ENCODE data around the gene SPATA17. TPM values are rescaled to one million over a fixed set of nuclear protein-coding genes. Genes with fewer than 3 reads are reported as not detected.

The SPATA17 gene
- total and polyA plus RNA-seq, 2 of the 13 experiments (the other 11 are each of a cell fraction or from before 2014, with no cell fraction given): 0.48 to 1.7 TPM

GRCh38 chr1:217626321-217626720 lies 4.8 kb upstream of the SPATA17 start:
- BruUV-seq (replicated peaks): no TSS peak
- WGBS (ENCODE audit: low lambda C conversion rate): 98% methylated on average over 2 of the region's 2 CpGs
- ATAC-seq: no peak
- Histone ChIP-seq H4K20me1 (ENCODE audit: insufficient read depth, low read length) (no peaks in the 10 kb centered on the region), H3K27me3 (ENCODE audit: control insufficient read depth in 1 of 2, insufficient read depth in 2 of 2, low read length in 2 of 2) (no peaks in the 10 kb centered on the region), H3K4me2 (ENCODE audit: low read depth, low read length) (no peak overlapping the region), H3K27ac (ENCODE audit: extremely low read length, insufficient read depth, low read length) (no peak overlapping the region), H3K9me3 (ENCODE audit: low read length) (no peaks in the 10 kb centered on the region), H3K4me1 (ENCODE audit: insufficient read depth, low read length) (peaks cover 27% of the 10 kb centered on the region), H3K36me3 (replicated peaks in 1 of 2; ENCODE audit: control insufficient read depth in 1 of 2, insufficient read depth in 2 of 2, low read length in 2 of 2) (no peaks in the 10 kb centered on the region; a peak in 1 of 5 replicates), H3K4me3 (replicated peaks in 1 of 3; ENCODE audit: insufficient read depth in 1 of 3, low read depth in 2 of 3, low read length in 3 of 3) (no peak overlapping the region), H2AFZ (ENCODE audit: low read length) (no peak overlapping the region), H3K79me2 (ENCODE audit: insufficient read depth, low read length) (peaks cover 41% of the 10 kb centered on the region), H3K9ac (ENCODE audit: insufficient read depth, low read depth, low read length) (no peak overlapping the region)
- CTCF ChIA-PET (ENCODE audit: low intra/inter-chr PET ratio, low total read pairs): no interaction called here
- DNase-seq (ENCODE audit: low spot score): no peak
- in situ Hi-C loops (cut with HindIII; ENCODE audit: extremely low pct_ligation_motif_present, low pct_unique_long_range_greater_than_20kb) (no loop called here), intact Hi-C loops (cut with micrococcal nuclease; ENCODE audit: unreplicated experiment) (loop anchor here (5.0 kb wide), 1 partner anchor 34 kb away; no protein-coding TSS in a partner anchor)
- TF ChIP-seq ZGPAT (CRISPR knock-in tag; IDR thresholded peaks at IDR 0.05) (no peak), TRIM24 (CRISPR knock-in tag; IDR thresholded peaks at IDR 0.05) (no peak), ZUFSP (CRISPR knock-in tag; IDR thresholded peaks at IDR 0.05; ENCODE audit: borderline replicate concordance) (no peak), ZFP36L2 (CRISPR knock-in tag; IDR thresholded peaks at IDR 0.05) (no peak), POLR2AphosphoS2 (IDR thresholded peaks at IDR 0.05; ENCODE audit: low read depth, low read length) (no peak), MAFF (IDR thresholded peaks at IDR 0.05; ENCODE audit: low read depth, low read length) (no peak), MEIS2 (CRISPR knock-in tag; IDR thresholded peaks at IDR 0.05) (no peak), KAT7 (CRISPR knock-in tag; IDR thresholded peaks at IDR 0.05; ENCODE audit: borderline replicate concordance) (no peak), ZNF124 (CRISPR knock-in tag; IDR thresholded peaks at IDR 0.05) (no peak), MNT (IDR thresholded peaks at IDR 0.05) (no peak), TRAFD1 (CRISPR knock-in tag; IDR thresholded peaks at IDR 0.05; ENCODE audit: borderline replicate concordance) (no peak), POLR2G (IDR thresholded peaks at IDR 0.05; ENCODE audit: low read depth, low read length) (no peak), ZNF329 (CRISPR knock-in tag; IDR thresholded peaks at IDR 0.05; ENCODE audit: low read depth) (no peak), ZNF563 (CRISPR knock-in tag; IDR thresholded peaks at IDR 0.05) (no peak), KLF12 (CRISPR knock-in tag; IDR thresholded peaks at IDR 0.05; ENCODE audit: borderline replicate concordance) (no peak)
- FAIRE-seq: no peak
- POLR2A ChIA-PET: no interaction called here

Data from HepG2 (cell line).